Measurements from ENCODE around the gene DDX54.
A peak's percentile ranks its signal among the peaks of the same experiment; 100 is the strongest.

- TF ChIP-seq CTCF (IDR thresholded peaks at IDR 0.05) (peak in 2 of 4 experiments; percentile 26 to 45), POLR2AphosphoS5 (IDR thresholded peaks at IDR 0.05) (peak in 1 of 4 donors; percentile 43), POLR2A (IDR thresholded peaks at IDR 0.05) (no peak)
Measured at GRCh38 chr12:113196990-113197389, 11.7 kb upstream of the DDX54 start.

Measured in sigmoid colon (tissue), 4 donors.